GM18502 (cell line): ENCODE measurements around the gene VCAN.
A peak's percentile ranks its signal among the peaks of the same experiment; 100 is the strongest.

ENCODE experiments used
- ATAC-seq: cut with Tn5 transposase; IDR thresholded peaks from one replicate; pipeline ENCODE4 v1.9.1; 2021; ENCODE audit warnings: mild to moderate bottlenecking; ENCODE audit not compliant: unreplicated experiment, poor library complexity

Gene VCAN

DNA sequence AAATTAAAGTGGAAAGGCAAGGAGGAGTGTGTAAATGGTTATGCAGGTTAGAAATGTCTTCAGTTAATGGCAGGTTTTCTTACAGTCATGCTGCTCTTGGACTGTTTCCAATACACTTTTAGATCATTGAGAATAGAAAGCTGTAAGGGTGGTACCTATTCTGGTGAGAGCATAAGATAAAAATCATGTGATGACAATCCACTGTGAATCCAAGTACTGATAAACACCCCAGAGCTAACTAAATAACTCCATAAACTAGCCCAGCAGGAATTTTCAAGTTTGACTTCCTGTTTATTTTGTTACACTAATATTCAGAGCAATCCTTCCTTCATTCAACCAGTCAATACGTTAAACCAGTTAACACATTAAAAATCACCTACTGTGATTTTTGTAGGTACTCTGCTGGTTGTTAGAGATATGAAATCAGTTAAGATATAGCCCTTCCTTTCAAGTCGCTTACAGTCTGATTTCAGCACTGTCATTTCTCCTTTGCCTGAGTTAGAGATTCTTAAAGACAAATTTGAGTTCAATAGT, 22.6 kb downstream of the VCAN start:
- ATAC-seq = no peak

DNA sequence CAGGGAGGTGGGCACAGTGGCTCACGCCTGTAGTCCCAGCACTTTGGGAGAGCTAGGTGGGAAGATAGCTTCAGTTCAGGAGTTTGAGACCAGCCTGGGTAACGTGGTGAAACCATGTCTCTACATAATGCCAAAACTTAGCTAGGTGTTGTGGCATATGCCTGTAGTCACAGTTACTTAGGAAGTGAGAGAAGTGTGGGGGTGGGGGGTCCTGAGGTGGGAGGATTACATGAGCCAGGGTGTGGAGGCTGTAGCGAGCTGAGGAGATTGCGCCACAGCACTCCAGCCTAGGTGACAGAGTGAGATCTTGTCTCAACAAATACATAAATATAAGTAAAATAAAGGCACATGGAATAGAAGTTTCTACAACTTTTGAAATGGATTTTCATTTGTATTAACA, 23.1 kb downstream of the VCAN start:
- ATAC-seq = no peak

DNA sequence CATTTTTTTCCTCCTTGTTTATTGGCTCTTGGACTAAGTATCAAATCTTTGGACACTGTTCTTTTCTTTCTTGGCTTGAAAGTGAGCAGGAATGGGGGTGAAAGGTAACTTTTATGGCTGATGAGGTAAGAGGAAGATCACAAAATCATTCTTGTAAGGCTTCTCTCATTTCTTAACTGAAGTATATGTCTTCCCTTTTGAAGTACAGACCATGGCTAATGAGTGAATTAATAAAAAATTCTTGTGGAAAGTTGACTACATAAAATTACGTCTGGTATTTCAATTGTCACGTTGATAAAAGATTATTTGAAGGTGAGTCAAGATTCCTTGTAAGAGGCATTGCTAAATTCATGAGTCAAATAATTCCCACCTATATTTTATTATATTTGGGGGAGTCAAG, 25.1 kb downstream of the VCAN start:
- ATAC-seq = no peak

DNA sequence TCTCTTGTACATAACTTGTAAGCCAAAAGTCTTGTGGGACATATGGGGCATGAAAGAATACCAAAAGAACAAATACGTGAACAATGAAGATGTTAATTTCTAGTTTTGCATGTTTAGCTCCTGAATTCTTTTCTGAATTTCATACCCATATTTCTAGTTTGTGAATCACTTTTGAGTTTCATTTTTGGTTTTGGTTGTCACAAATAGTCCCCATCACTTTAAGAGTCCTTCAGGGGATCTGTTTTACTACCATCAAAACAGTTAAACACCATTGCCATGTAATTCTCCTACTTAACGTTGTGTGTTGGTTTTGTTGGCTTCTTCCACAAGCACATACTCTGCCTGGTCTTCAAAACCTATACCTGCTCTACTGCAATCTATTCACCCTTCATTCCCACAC, 27.0 kb downstream of the VCAN start:
- peak; percentile 63 for ATAC-seq

DNA sequence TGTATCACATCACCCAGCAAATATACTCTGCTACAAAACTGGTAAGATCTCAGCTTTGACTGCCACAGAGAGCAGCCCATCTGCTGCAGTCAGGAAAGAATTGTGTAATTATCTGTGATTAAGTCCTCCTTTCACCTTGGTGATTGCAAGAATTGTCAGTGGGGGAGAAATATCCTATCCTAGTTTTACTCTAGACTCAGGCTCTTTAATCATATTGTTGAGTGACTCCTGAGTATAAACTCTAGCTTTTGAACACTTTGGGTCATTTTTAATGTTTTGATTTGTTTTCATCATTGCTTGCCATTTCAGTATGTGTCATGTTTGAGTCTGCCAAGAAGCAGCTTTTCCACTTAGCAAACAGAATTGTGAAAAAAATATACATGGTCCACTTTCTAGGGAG, 32.1 kb downstream of the VCAN start:
- ATAC-seq = no peak

DNA sequence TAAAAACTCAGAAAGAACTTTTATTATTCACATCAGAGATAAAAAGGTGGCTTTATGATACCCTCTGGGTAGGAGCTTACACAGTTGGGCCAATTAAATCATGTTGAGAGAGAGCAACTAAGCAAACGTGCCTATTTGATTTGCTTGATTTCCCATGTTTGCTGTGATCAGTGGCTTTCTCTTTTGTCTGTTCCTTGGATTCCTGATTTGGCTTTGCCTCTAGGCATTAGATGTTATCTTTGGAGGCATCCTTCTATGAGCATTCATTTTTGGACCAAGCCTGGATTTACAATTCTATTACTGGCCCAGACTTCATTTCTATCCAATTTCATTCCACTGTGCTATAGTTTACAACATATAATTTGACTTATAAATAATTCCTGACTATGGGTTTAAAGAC, 35.9 kb downstream of the VCAN start:
- ATAC-seq = no peak

DNA sequence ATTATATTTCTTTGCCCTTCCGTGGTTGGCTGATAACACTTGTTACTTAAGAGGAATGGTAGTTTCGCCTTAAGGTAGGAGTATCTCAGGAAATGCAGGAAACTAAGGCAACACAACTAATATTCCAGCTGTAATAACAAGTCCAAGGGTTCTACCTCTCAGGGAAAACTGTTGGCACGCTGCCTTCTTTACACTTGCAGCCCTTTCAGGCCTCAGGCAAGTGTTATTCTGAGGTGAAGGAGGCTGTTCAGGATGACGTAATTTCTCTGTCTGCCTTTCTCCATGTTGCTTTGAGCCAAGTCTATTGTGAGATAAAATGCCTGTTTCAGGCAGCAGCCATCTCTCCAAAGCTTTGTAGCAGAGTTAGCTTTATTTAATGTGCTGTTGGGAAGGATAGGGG, 38.0 kb downstream of the VCAN start:
- no peak for ATAC-seq

DNA sequence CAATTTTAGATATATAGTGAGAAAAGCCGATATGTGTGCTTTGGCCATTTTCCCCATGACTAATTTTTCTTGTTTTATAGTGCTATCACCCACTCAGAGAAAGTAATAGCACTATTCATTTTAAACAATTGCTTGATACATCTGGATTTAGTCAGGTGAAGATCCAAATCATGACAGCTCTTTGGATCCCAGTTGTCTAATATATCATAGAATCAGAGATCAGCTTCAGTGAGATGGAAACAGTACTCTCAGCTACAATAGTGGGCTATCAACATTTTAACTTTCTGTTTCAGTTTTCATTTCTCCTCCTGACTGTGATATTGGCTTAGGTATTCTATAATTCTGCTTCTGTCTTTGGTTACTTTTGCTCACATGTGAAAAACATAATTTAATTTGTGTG, 38.7 kb downstream of the VCAN start:
- peak; percentile 92 for ATAC-seq

DNA sequence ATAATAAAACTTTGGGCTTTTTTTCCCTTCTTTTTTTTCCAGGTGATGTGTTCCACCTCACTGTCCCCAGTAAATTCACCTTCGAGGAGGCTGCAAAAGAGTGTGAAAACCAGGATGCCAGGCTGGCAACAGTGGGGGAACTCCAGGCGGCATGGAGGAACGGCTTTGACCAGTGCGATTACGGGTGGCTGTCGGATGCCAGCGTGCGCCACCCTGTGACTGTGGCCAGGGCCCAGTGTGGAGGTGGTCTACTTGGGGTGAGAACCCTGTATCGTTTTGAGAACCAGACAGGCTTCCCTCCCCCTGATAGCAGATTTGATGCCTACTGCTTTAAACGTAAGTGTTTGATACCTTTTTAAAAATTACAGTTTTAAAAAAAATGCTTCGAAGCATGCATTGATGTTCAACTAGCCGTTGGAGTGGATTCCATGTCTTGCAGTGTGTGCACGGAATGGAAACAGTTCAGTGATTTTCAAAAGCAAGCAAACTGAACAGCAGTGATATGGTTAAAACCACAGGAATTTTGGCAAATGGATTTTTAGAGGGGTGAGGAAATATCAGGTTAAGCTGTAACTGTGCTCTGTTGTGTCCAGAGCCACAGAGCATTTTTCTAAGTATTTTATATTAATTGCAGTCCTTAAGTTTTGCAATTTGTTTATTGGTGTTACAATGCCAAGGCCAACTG, 40.7 kb downstream of the VCAN start:
- ATAC-seq = no peak

DNA sequence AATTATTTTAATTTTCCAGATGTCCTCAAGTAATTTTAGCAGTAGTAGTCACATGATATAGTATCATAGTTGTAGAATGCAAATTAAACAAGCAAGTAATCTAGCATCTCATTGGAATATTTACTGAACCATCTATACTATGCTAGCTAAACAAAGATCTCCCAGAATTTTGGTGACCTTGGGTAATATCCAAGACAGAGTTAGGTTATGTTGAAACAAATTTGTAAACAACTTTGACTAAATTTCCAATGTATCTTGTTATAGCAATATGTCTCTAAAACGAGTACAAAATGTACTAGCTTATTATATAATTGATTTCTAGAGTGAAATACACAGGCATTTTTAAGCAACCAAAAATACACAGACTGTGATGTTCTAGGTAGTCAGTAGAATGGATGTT, 41.5 kb downstream of the VCAN start:
- ATAC-seq = no peak

DNA sequence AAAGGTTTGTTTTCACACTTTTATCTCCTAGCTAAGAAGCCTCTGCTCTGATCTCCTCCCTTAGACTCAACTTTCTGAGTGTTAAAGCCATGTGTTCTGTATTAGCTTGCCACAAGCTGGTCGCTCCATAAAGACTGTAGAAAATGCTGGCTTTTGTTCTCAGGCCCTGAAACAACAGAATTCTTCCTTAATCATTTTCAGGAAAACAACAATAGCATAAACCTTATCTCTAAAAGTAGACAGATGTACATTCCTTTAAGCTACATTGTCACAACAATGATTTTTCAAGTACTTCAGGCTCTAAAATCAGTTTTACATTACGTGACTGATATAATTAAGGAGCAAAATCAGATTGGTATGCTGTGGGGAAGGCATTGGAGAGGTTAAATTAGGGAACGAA, 41.9 kb downstream of the VCAN start:
- ATAC-seq = no peak

DNA sequence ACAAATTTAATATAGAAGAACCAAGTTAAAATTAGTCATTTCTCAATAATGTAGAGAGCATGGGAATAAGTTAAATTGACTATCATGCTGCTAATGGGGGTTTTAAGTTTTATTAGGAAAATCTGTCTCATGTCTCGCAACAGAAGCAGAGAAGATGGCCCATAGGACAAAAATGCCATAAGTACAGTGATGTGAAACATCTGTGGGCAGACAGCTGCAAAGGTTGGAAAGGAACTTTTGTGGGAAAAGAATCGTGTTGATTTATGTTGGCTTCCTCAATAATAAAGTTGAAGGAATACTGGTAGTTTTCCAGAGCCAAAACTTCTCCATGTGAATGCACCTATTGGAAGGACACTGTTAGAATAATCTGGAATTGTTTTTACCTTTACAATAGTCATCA, 44.8 kb downstream of the VCAN start:
- no peak for ATAC-seq

DNA sequence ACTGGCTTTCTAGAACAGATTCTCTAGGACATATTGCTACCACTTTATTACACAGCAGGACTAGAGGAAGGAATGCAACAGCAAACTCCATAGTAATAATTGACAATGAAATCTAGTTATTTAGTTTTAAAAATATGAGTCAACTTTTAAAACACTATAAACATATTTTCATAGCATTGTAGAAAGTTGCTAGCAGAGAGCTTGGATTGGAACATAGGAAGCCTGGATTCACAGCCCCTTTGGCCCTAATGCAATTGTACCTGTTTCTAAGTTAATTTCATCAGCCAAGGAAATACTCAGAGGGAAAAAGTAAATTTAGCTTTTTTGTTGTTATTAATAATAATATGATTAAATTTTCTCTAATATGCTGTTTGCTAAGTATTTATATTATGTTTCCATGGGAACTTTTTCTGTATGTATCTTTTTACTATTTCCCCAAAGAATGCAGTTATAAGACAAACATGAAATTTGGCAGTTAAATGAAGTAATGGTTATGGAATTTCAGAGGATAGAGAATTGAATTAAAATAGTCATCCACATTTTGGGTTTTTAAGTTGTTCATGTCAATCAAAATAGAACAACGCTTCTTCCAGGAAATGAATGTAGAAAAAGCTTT, 45.6 kb downstream of the VCAN start:
- no peak for ATAC-seq

DNA sequence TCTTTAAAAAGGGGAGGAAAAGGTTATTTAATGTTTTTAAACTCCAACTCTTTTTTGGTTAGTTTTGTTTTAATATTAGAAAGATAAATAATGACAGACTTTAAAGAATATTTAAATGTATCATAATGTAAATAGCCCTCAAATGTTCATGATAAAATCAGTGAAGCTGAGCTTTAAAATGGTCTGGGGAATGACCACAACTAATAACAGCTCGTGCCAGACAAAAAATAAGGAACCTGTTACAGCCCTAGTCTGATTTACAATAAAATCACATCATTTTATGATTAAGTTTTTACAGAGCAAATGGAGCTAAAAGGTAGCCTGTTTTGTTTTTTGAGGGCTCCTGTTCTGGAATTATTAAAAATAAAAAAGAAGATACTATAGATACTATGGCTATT, 46.1 kb downstream of the VCAN start:
- no peak for ATAC-seq

DNA sequence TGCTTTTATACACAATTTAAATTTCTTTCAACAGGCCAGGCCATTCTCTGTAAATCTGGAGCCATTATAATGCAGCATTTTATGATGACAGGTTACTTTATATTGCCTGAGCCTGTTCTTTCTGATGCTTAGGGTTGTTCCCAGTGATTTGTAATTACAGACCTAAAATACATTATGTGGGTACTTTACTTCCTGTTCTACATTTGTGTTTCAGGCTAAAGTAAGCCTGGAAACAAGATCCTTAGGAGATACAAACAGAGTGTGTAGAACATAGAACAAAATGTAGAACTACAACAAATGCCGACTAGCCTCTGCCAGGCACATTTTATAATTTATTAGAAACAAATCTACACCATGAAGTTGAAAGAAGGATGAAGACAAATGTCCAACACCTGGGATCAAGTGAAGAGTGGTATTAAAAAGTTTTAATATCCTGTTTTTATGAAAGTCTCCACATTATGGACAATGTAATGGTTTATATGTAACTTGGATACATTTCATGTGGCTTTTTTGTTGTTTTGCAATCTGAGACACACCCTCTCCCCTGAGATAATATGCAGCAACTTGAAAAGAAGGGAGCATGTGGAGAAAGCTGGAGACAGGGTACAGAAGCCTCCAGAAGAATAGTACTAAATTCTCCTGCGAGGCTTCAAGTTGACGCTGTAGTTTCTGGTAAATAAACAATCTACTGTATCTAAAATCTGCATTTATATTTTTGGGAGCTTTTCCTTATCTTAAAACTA, 46.9 kb downstream of the VCAN start:
- ATAC-seq = no peak

DNA sequence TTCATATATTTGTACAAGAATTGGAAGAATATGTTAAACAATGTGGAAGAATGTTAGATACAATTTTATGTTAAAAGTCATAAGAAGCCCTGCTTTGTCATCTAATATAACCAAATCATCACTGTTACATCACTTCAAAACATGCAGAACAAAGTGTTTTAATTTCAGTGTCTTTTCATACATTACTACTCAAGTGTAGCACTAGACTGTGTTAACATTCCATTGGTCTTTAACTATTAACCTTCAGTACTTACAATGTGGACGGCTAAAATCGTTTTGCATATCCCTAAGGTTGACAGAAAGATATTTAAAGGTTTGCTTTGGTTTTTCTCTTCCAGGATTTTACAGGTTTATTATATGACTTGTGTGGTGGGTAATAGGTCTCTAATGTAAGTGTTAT, 50.9 kb downstream of the VCAN start:
- ATAC-seq = no peak

DNA sequence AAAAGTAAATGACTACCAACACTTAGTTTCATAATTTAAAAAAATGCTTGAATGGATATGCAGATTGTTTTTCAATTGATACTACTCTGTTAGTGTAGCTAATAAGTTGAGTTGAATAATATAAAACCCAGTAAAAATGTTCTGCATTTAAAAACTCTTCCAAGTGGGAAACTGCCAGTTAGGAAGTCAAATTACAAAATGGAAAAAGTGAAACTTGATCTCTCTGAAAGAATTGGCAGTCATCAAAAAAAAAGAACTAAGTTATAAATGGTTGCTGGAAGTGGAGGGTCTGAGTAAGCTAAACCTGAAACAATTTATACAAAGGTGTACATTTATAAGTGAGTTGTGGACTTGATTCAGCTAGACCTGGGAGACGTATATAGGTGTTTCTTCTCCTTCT, 52.4 kb downstream of the VCAN start:
- ATAC-seq = no peak

DNA sequence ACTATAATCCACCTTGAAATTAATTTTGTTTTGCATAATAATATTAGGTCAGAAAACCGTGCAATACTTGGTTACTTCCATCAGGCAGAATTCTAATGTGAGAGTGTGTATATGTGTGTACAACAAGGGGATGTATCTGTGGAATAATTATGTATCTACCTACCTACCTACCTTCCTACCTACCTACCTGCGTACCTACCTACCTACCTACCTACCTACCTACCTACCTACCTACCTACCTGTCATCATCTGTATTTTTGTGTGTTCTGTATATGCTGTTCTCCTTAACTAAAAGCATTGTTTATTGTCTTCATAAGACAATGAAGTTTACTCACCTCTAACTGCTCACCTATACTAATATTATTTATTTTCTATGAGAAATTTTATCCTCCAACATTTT, 52.8 kb downstream of the VCAN start:
- no peak for ATAC-seq

DNA sequence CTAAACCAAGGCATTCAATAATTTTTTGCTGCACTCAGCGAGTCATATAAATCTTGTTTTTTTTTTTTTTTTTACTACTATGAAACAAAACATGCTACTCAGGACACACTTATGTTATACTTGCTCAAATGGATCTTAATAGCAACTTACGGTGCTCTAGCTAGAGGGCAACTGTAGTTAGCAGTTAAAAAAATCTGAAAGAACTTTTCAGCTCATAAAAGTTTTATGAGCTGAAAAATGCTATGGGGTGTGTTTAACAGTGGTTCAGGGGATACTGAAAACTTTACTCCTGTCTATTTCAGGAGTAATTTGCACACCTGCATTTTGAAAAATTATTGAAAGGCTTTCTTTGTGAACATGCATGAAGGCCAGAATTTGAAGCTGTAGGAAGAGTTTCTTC, 53.4 kb downstream of the VCAN start:
- ATAC-seq = no peak

DNA sequence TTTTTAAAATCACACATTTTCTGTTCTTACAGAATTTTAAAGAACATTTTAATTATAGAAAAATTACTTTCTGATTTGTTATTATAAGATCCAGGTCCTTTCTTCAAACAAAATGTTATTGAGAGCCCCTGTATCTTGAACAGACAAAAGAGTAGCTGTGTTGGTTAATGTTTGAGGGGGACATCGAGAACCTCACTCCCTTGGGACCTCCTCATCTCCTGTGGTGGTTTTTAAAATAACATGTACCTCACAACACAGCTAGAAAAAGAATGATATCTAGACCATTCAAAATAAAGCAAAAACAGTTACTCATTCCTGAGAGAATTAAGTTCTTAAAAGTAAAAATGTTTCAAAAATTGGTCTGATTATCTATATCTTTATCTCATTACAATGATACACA, 54.7 kb downstream of the VCAN start:
- no peak for ATAC-seq

DNA sequence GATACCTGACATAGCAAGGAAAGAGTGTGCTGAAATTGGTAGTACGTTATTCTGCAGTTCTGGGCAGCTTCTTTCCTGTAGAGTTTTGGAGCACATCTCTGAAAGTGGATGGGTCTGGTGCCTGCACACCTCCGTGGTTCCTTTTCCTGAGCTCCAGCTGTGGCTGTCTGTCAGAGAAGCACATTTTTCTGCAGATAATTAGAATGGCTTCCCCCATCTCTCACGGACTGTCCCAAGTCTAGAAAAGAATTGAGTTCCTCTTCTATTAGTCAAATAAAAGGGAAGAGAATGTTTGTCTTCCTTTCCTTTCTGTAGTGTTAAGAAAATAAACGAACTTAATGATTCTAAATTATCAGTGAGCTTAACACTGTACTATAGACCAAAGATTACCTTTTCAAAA, 55.7 kb downstream of the VCAN start:
- ATAC-seq = no peak
